CD4-positive, CD25-positive, alpha-beta regulatory T cell (primary cell): ENCODE results near the gene C3orf70. TPM values are rescaled to one million over a fixed set of nuclear protein-coding genes. Genes with fewer than 3 reads are reported as not detected.

Source experiments
- ATAC-seq, 2 donors: fragments of 150-1000 bp; cut with Tn5 transposase; one replicate each; pipeline ENCODE4 v1.10.0; 2021; ENCODE audit warnings: low read depth in 2 of 2, moderate number of reproducible peaks in 2 of 2, moderate library complexity in 1 of 2
- DNase-seq, 3 donors: peaks; one replicate each; pipeline versions ENCODE4 v3.0.0 to v3.0.0-alpha.2; 2012 to 2022; ENCODE audit warnings: mixed read lengths in 1 of 3
- H3K27ac ChIP-seq: one replicate; pipeline ENCODE4 v1.7.0; 2013; ENCODE audit warnings: mild to moderate bottlenecking, low read length; ENCODE audit not compliant: insufficient read depth, poor library complexity, severe bottlenecking
- H3K27me3 ChIP-seq: one replicate; pipeline ENCODE4 v1.7.0; 2013; ENCODE audit warnings: low read length; ENCODE audit not compliant: control insufficient read depth, insufficient read depth
- H3K36me3 ChIP-seq: one replicate; pipeline ENCODE4 v1.7.0; 2013; ENCODE audit warnings: mild to moderate bottlenecking, low read length, moderate library complexity; ENCODE audit not compliant: control insufficient read depth, insufficient read depth
- H3K4me1 ChIP-seq: 2 replicates; pipeline ENCODE4 v1.7.0; 2013; ENCODE audit warnings: mild to moderate bottlenecking, low read length; ENCODE audit not compliant: insufficient read depth, control insufficient read depth, poor library complexity, severe bottlenecking
- H3K4me3 ChIP-seq: one replicate; pipeline ENCODE4 v1.7.0; 2013; ENCODE audit warnings: low read depth, mild to moderate bottlenecking, low read length, moderate library complexity
- H3K9me3 ChIP-seq, 2 experiments: 1 replicate in 1 of 2; 2 replicates in 1 of 2; pipeline ENCODE4 v1.7.0; 2013; ENCODE audit warnings: low read length in 2 of 2, mild to moderate bottlenecking in 1 of 2, moderate library complexity in 1 of 2; ENCODE audit not compliant: control insufficient read depth in 2 of 2
- H3K27ac Mint-ChIP-seq, 3 donors: one replicate each; pipeline ENCODE4 v1.8.0; 2020 to 2022; ENCODE audit warnings: mild to moderate bottlenecking in 3 of 3, mixed read lengths in 3 of 3, moderate library complexity in 2 of 3
- H3K27me3 Mint-ChIP-seq: one replicate; pipeline ENCODE4 v1.8.0; 2022; ENCODE audit warnings: mild to moderate bottlenecking, mixed read lengths
- H3K36me3 Mint-ChIP-seq: one replicate; pipeline ENCODE4 v1.8.0; 2020; ENCODE audit warnings: mixed read lengths
- H3K4me1 Mint-ChIP-seq, 4 donors: one replicate each; pipeline ENCODE4 v1.8.0; 2020 to 2022; ENCODE audit warnings: mixed read lengths in 4 of 4, mild to moderate bottlenecking in 1 of 4
- H3K4me3 Mint-ChIP-seq, 4 donors: one replicate each; pipeline ENCODE4 v1.8.0; 2020 to 2022; ENCODE audit warnings: mild to moderate bottlenecking in 4 of 4, mixed read lengths in 4 of 4, moderate library complexity in 3 of 4
- H3K9me3 Mint-ChIP-seq, 7 donors: one replicate each; pipeline ENCODE4 v1.8.0; 2020 to 2022; ENCODE audit warnings: mixed read lengths in 7 of 7, mild to moderate bottlenecking in 3 of 7, moderate library complexity in 2 of 7
- polyA plus RNA-seq, 4 donors: library from polyadenylated mRNA; unstranded; fragments of 300-500 nt; fragmentation: Illumina TruSeq; gene quantifications; one replicate each; pipeline ENCODE4 v1.2.3, GENCODE V29; 2021
- total RNA-seq: library from RNA; stranded (reverse); gene quantifications from one replicate; pipeline ENCODE4 v1.2.3, GENCODE V29; 2022

Gene C3orf70
- total and polyA plus RNA-seq, 5 donors from 2014 or later = not detected

- Mint-ChIP-seq H3K4me1 (no peaks in the 10 kb centered on the region), H3K4me3 (no peak overlapping the region), H3K27me3 (no peaks in the 10 kb centered on the region), H3K36me3 (no peaks in the 10 kb centered on the region), H3K9me3 (peaks cover 0 to 1% (median 0%) of the 10 kb centered on the region in 7 donors), H3K27ac (no peak overlapping the region)
- H3K4me1 ChIP-seq = no peaks in the 10 kb centered on the region
- no peaks in the 10 kb centered on the region for H3K27me3 ChIP-seq
- no peak overlapping the region for H3K4me3 ChIP-seq
- no peak for ATAC-seq
- H3K36me3 ChIP-seq = no peaks in the 10 kb centered on the region
- H3K9me3 ChIP-seq = no peaks in the 10 kb centered on the region
- H3K27ac ChIP-seq = no peak overlapping the region
- no peak for DNase-seq
Observed at GRCh38 chr3:185069037-185070030, 83.5 kb downstream of the C3orf70 start.

- DNase-seq = no peak
- H3K4me1 Mint-ChIP-seq = no peaks in the 10 kb centered on the region
- no peaks in the 10 kb centered on the region for H3K9me3 ChIP-seq
- H3K4me3 ChIP-seq = no peak overlapping the region
- no peaks in the 10 kb centered on the region for H3K36me3 Mint-ChIP-seq
- ATAC-seq = no peak
- H3K4me3 Mint-ChIP-seq = no peak overlapping the region
- H3K27ac ChIP-seq = no peak overlapping the region
- no peaks in the 10 kb centered on the region for H3K27me3 Mint-ChIP-seq
- peaks cover 0 to 2% (median 0%) of the 10 kb centered on the region in 7 donors for H3K9me3 Mint-ChIP-seq
- no peaks in the 10 kb centered on the region for H3K4me1 ChIP-seq
- no peak overlapping the region for H3K27ac Mint-ChIP-seq
- no peaks in the 10 kb centered on the region for H3K27me3 ChIP-seq
- H3K36me3 ChIP-seq = no peaks in the 10 kb centered on the region
Observed at GRCh38 chr3:185067173-185067572, 85.7 kb downstream of the C3orf70 start.

- Histone ChIP-seq H3K27me3 (no peaks in the 10 kb centered on the region), H3K27ac (no peak overlapping the region), H3K9me3 (peaks cover 0 to under 1% of the 10 kb centered on the region in 2 experiments), H3K4me1 (no peaks in the 10 kb centered on the region), H3K36me3 (no peaks in the 10 kb centered on the region), H3K4me3 (no peak overlapping the region)
- no peaks in the 10 kb centered on the region for H3K36me3 Mint-ChIP-seq
- DNase-seq = no peak
- peaks cover 0 to 5% (median 4%) of the 10 kb centered on the region in 7 donors for H3K9me3 Mint-ChIP-seq
- no peak for ATAC-seq
- no peaks in the 10 kb centered on the region for H3K27me3 Mint-ChIP-seq
- H3K4me3 Mint-ChIP-seq = no peak overlapping the region
- H3K4me1 Mint-ChIP-seq = no peaks in the 10 kb centered on the region
- H3K27ac Mint-ChIP-seq = no peak overlapping the region
Observed at GRCh38 chr3:185066251-185066650, 86.6 kb downstream of the C3orf70 start.

GRCh38 chr3:185065059-185065458 lies 87.8 kb downstream of the C3orf70 start:
- Mint-ChIP-seq H3K27me3 (no peaks in the 10 kb centered on the region), H3K9me3 (peaks cover 0 to 11% (median 5%) of the 10 kb centered on the region in 7 donors), H3K36me3 (no peaks in the 10 kb centered on the region), H3K4me3 (no peak overlapping the region), H3K27ac (no peak overlapping the region), H3K4me1 (no peaks in the 10 kb centered on the region)
- no peak overlapping the region for H3K27ac ChIP-seq
- H3K27me3 ChIP-seq = no peaks in the 10 kb centered on the region
- no peaks in the 10 kb centered on the region for H3K4me1 ChIP-seq
- peaks cover 0 to 6% of the 10 kb centered on the region in 2 experiments for H3K9me3 ChIP-seq
- no peak overlapping the region for H3K4me3 ChIP-seq
- ATAC-seq (no peak), DNase-seq (no peak)
- H3K36me3 ChIP-seq = no peaks in the 10 kb centered on the region

- no peaks in the 10 kb centered on the region for H3K27me3 ChIP-seq
- H3K36me3 Mint-ChIP-seq = no peaks in the 10 kb centered on the region
Observed at GRCh38 chr3:185063431-185063830, 89.4 kb downstream of the C3orf70 start.

GRCh38 chr3:185062191-185062590 lies 90.7 kb downstream of the C3orf70 start:
- no peak for DNase-seq
- Mint-ChIP-seq H3K27me3 (peaks cover under 1% of the 10 kb centered on the region), H3K36me3 (no peaks in the 10 kb centered on the region), H3K4me1 (no peaks in the 10 kb centered on the region), H3K9me3 (peaks cover 7 to 33% (median 9%) of the 10 kb centered on the region in 7 donors), H3K27ac (no peak overlapping the region), H3K4me3 (no peak overlapping the region)
- H3K36me3 ChIP-seq = no peaks in the 10 kb centered on the region
- H3K4me3 ChIP-seq = no peak overlapping the region
- no peak for ATAC-seq
- H3K27ac ChIP-seq = no peak overlapping the region
- no peaks in the 10 kb centered on the region for H3K27me3 ChIP-seq
- no peaks in the 10 kb centered on the region for H3K4me1 ChIP-seq
- H3K9me3 ChIP-seq = peaks cover 2 to 10% of the 10 kb centered on the region in 2 experiments

More at GRCh38 chr3:185063431-185063830, 89.4 kb downstream of the C3orf70 start:
- Histone ChIP-seq H3K4me1 (no peaks in the 10 kb centered on the region), H3K27ac (no peak overlapping the region), H3K9me3 (peaks cover 0 to 6% of the 10 kb centered on the region in 2 experiments), H3K4me3 (no peak overlapping the region), H3K36me3 (no peaks in the 10 kb centered on the region)
- no peak for ATAC-seq
- Mint-ChIP-seq H3K27me3 (no peaks in the 10 kb centered on the region), H3K4me1 (no peaks in the 10 kb centered on the region), H3K9me3 (peaks cover 5 to 22% (median 9%) of the 10 kb centered on the region in 7 donors), H3K27ac (no peak overlapping the region), H3K4me3 (no peak overlapping the region)
- no peak for DNase-seq

- Mint-ChIP-seq H3K9me3 (peaks cover 9 to 43% (median 16%) of the 10 kb centered on the region in 7 donors), H3K4me1 (no peaks in the 10 kb centered on the region), H3K27me3 (peaks cover 4% of the 10 kb centered on the region), H3K27ac (no peak overlapping the region), H3K4me3 (no peak overlapping the region), H3K36me3 (peaks cover 5% of the 10 kb centered on the region)
- ATAC-seq (no peak), DNase-seq (no peak)
- Histone ChIP-seq H3K27me3 (no peaks in the 10 kb centered on the region), H3K4me3 (no peak overlapping the region), H3K9me3 (peaks cover 11 to 20% of the 10 kb centered on the region in 2 experiments), H3K36me3 (no peaks in the 10 kb centered on the region), H3K4me1 (no peaks in the 10 kb centered on the region), H3K27ac (no peak overlapping the region)
Observed at GRCh38 chr3:185060655-185061054, 92.2 kb downstream of the C3orf70 start.
